Measurements from ENCODE around the gene OR11H6. TPM values are rescaled to one million over a fixed set of nuclear protein-coding genes. Genes with fewer than 3 reads are reported as not detected.
"Not testable (repeated sequence)": the region's sequence is repeated elsewhere in the genome, so short reads cannot be mapped to it uniquely, and the experiment has no call there.

The OR11H6 gene
- polyA plus RNA-seq, 3 donors: not detected

GRCh38 chr14:20247646-20248246, 24.2 kb downstream of the OR11H6 start:
- no peak for DNase-seq (ENCODE audit: low read depth in 3 of 3, low spot score in 2 of 3)

DNA sequence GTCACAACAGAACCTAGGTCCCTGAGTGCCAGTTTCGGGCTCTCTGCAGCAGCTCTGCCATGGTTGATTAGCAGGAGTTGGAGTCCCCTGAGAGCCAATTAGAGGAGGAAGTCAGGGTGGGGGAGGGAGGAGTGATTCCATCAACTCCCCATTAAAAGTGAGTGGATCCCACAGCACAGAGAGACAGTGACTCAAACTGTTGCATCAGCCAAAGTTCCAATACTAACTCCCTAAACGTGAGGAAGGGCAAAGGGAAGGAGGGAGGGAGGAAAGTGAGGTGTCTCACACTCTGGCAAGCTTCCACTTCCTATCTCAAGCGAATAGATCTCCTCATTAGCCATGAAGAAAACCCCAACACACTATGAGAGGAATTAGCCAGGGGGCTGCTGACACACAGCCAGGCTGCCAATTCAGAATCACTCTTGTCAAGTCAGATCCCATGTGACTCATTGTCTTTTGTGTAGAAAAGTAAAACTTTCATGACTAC, 39.2 kb downstream of the OR11H6 start:
- DNase-seq (ENCODE audit: low read depth in 3 of 3, low spot score in 2 of 3): no peak

DNA sequence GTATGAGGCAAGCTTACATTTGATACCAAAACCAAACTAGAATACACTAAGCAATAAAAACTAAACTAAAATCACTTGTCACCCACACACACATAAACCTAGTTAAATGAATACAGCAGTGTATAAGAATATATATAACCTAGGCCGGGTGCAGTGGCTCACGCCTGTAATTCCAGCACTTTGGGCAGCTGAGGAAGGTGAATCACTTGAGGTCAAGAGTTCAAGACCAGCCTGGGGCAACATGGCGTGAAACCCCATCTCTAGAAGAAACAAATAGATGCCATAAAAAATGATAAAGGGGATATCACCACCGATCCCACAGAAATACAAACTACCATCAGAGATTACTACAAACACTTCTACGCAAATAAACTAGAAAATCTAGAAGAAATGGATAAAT, 40.9 kb downstream of the OR11H6 start:
- not testable (repeated sequence) for DNase-seq (ENCODE audit: low read depth in 3 of 3, low spot score in 2 of 3)

- no peak for DNase-seq (ENCODE audit: low read depth in 3 of 3, low spot score in 2 of 3)
These were observed 50.6 kb downstream of the OR11H6 start for GRCh38 chr14:20274062-20274461.

Other genes with a start within 250 kb of the OR11H6 start
- not detected for gene OR4K15, start 248.1 kb upstream of the OR11H6 start, polyA plus RNA-seq (ENCODE audit: insufficient read length in 3 of 3)
- gene OR4Q2, start 221.5 kb upstream of the OR11H6 start, polyA plus RNA-seq (ENCODE audit: insufficient read length in 3 of 3): not detected
- gene OR4K14, start 204.4 kb upstream of the OR11H6 start, polyA plus RNA-seq (ENCODE audit: insufficient read length in 3 of 3): not detected
- gene OR4K13, start 187.7 kb upstream of the OR11H6 start, polyA plus RNA-seq (ENCODE audit: insufficient read length in 3 of 3): not detected
- gene OR4L1, start 163.7 kb upstream of the OR11H6 start, polyA plus RNA-seq (ENCODE audit: insufficient read length in 3 of 3): not detected
- gene OR4K17, start 113.0 kb upstream of the OR11H6 start, polyA plus RNA-seq (ENCODE audit: insufficient read length in 3 of 3): under 1 TPM in 2 of 3 donors, not detected in 1; 0.03 to 0.07 TPM
- gene OR4N5, start 84.9 kb upstream of the OR11H6 start, polyA plus RNA-seq (ENCODE audit: insufficient read length in 3 of 3): not detected
- not detected for gene OR11G2, start 32.8 kb upstream of the OR11H6 start, polyA plus RNA-seq (ENCODE audit: insufficient read length in 3 of 3)
- gene OR11H7, start 5.3 kb downstream of the OR11H6 start, polyA plus RNA-seq (ENCODE audit: insufficient read length in 3 of 3): under 1 TPM; 0.43 to 0.55 (median 0.45) TPM
- not detected for gene OR11H4, start 15.6 kb downstream of the OR11H6 start, polyA plus RNA-seq (ENCODE audit: insufficient read length in 3 of 3)
- 10 to 100 TPM; 26.5 to 33.5 (median 32.2) TPM for gene TTC5, start 82.2 kb downstream of the OR11H6 start, polyA plus RNA-seq (ENCODE audit: insufficient read length in 3 of 3)
- gene CCNB1IP1, start 109.6 kb downstream of the OR11H6 start, polyA plus RNA-seq (ENCODE audit: insufficient read length in 3 of 3): 100 to 1,000 TPM; 115 to 138 (median 118) TPM
- 10 to 100 TPM; 47.2 to 63.9 (median 47.3) TPM for gene PARP2, start 119.9 kb downstream of the OR11H6 start, polyA plus RNA-seq (ENCODE audit: insufficient read length in 3 of 3)
- 10 to 100 TPM; 17.1 to 18.4 (median 18.4) TPM for gene TEP1, start 189.8 kb downstream of the OR11H6 start, polyA plus RNA-seq (ENCODE audit: insufficient read length in 3 of 3)
- gene KLHL33, start 212.5 kb downstream of the OR11H6 start, polyA plus RNA-seq (ENCODE audit: insufficient read length in 3 of 3): under 1 TPM; 0.35 to 0.50 (median 0.45) TPM
- 10 to 100 TPM; 46.3 to 56.0 (median 55.0) TPM for gene OSGEP, start 231.1 kb downstream of the OR11H6 start, polyA plus RNA-seq (ENCODE audit: insufficient read length in 3 of 3)
- gene APEX1, start 231.5 kb downstream of the OR11H6 start, polyA plus RNA-seq (ENCODE audit: insufficient read length in 3 of 3): 100 to 1,000 TPM; 315 to 334 (median 325) TPM
- 10 to 100 TPM; 31.2 to 40.7 (median 32.7) TPM for gene PIP4P1, start 237.7 kb downstream of the OR11H6 start, polyA plus RNA-seq (ENCODE audit: insufficient read length in 3 of 3)
- gene PNP, start 245.7 kb downstream of the OR11H6 start, polyA plus RNA-seq (ENCODE audit: insufficient read length in 3 of 3): 10 to 100 TPM; 65.3 to 72.8 (median 71.7) TPM

Data from right renal cortex interstitium (tissue), 3 donors.